Astrocyte of the spinal cord (primary cell): ENCODE results near the gene ST3GAL3.

ENCODE experiments used
- DNase-seq: peaks from one replicate; pipeline ENCODE4 v3.0.0; 2011; ENCODE audit warnings: low read depth, low spot score
- H3K4me3 ChIP-seq: 2 replicates; pipeline ENCODE4 v1.5.1; 2011; ENCODE audit warnings: low read depth, mild to moderate bottlenecking, low read length, moderate library complexity
- CTCF ChIP-seq: IDR thresholded peaks from 2 replicates; pipeline ENCODE4 v1.5.1; 2012; ENCODE audit warnings: low read depth, mild to moderate bottlenecking, low read length, inconsistent platforms
- in situ Hi-C: cut with HindIII; loops from 2 replicates; pipeline ENCODE4 v1.10.0; 2017; ENCODE audit warnings: low sequenced_read_pairs

The ST3GAL3 gene

GRCh38 chr1:43979528-43980254 is 272.4 kb downstream of the ST3GAL3 start:
- in situ Hi-C loops = no loop called here
- TF ChIP-seq CTCF = no peak
- DNase-seq = peak; percentile 40
- peak overlapping the region; percentile 59 for H3K4me3 ChIP-seq

GRCh38 chr1:43980255-43981134 is 273.2 kb downstream of the ST3GAL3 start:
- peak overlapping the region; percentile 59 for H3K4me3 ChIP-seq
- in situ Hi-C loops = no loop called here
- no peak for DNase-seq
- no peak for TF ChIP-seq CTCF
